Activated B cell treated with CpG ODN at 0.5 μM for 24 hours (primary cell): ENCODE data around the gene COA6. TPM values are rescaled to one million over a fixed set of nuclear protein-coding genes. Genes with fewer than 3 reads are reported as not detected.
A peak's percentile ranks its signal among the peaks of the same experiment; 100 is the strongest.

Experiments
- ATAC-seq: fragments of 200-7000 bp; cut with Tn5 transposase; one replicate; pipeline ENCODE4 v1.10.0; 2021; ENCODE audit warnings: low read depth, mild to moderate bottlenecking, moderate library complexity
- CTCF ChIA-PET: fragments of 350-600 bp; sonication (Branson Sonifier 250); formaldehyde crosslinking; loops from one replicate; lab custom pipeline; 2021; ENCODE audit warnings: antibody characterized with exemption; lab: Charles Lee
- POLR2A ChIA-PET: fragments of 350-600 bp; sonication (Branson Sonifier 250); formaldehyde crosslinking; loops from one replicate; lab custom pipeline; 2021; ENCODE audit warnings: antibody characterized with exemption; lab: Charles Lee
- DNase-seq: peaks from one replicate; pipeline ENCODE4 v3.0.0; 2022
- H3K27ac Mint-ChIP-seq: one replicate; pipeline ENCODE4 v1.8.0; 2020; ENCODE audit warnings: mixed read lengths
- H3K27me3 Mint-ChIP-seq: one replicate; pipeline ENCODE4 v1.8.0; 2021; ENCODE audit warnings: mixed read lengths
- H3K36me3 Mint-ChIP-seq: one replicate; pipeline ENCODE4 v1.8.0; 2021; ENCODE audit warnings: low read depth, mixed read lengths
- H3K4me1 Mint-ChIP-seq: one replicate; pipeline ENCODE4 v1.8.0; 2021; ENCODE audit warnings: mixed read lengths
- H3K4me3 Mint-ChIP-seq: one replicate; pipeline ENCODE4 v1.8.0; 2020; ENCODE audit warnings: mild to moderate bottlenecking, mixed read lengths
- H3K9me3 Mint-ChIP-seq: one replicate; pipeline ENCODE4 v1.8.0; 2020; ENCODE audit warnings: mixed read lengths
- CTCF ChIP-seq: fragments of 200-600 bp; IDR thresholded peaks from one replicate; pipeline ENCODE4 v1.8.0; 2022; ENCODE audit warnings: antibody characterized with exemption, mild to moderate bottlenecking
- intact Hi-C: fragments of 100-400 bp; cut with micrococcal nuclease; formaldehyde crosslinking; loops from one replicate; pipeline ENCODE4 v1.15.1; 2024
- total RNA-seq: library from RNA; stranded (reverse); gene quantifications from 2 replicates; pipeline ENCODE4 v1.2.3, GENCODE V29; 2022

The COA6 gene
- total RNA-seq, 1 donor from 2014 or later = 20.7 TPM

- TF ChIP-seq CTCF = no peak
- H3K9me3 Mint-ChIP-seq = no peaks in the 10 kb centered on the region
- CTCF ChIA-PET = no interaction called here
- no peak overlapping the region for H3K27ac Mint-ChIP-seq
- H3K27me3 Mint-ChIP-seq = no peaks in the 10 kb centered on the region
- DNase-seq = no peak
- H3K4me3 Mint-ChIP-seq = no peak overlapping the region
- ATAC-seq = no peak
- H3K36me3 Mint-ChIP-seq = peaks cover 76% of the 10 kb centered on the region
- intact Hi-C loops = no loop called here
- POLR2A ChIA-PET = no interaction called here
- peaks cover 12% of the 10 kb centered on the region for H3K4me1 Mint-ChIP-seq
Observed at GRCh38 chr1:234381699-234382555, 8.7 kb downstream of the COA6 start.

- intact Hi-C loops = no loop called here
- Mint-ChIP-seq H3K27me3 (no peaks in the 10 kb centered on the region), H3K4me1 (peaks cover 8% of the 10 kb centered on the region), H3K36me3 (peaks cover 40% of the 10 kb centered on the region), H3K9me3 (no peaks in the 10 kb centered on the region), H3K27ac (peak overlapping the region; percentile 61), H3K4me3 (peak overlapping the region; percentile 4)
- ATAC-seq (no peak), DNase-seq (no peak)
- no peak for TF ChIP-seq CTCF
- ChIA-PET POLR2A (no interaction called here), CTCF (no interaction called here)
Observed at GRCh38 chr1:234386122-234386521, 12.9 kb downstream of the COA6 start.

- ATAC-seq = no peak
- DNase-seq = no peak
- ChIA-PET POLR2A (no interaction called here), CTCF (no interaction called here)
- H3K27ac Mint-ChIP-seq = no peak overlapping the region
- no peak for TF ChIP-seq CTCF
- no peak overlapping the region for H3K4me3 Mint-ChIP-seq
- peaks cover 38% of the 10 kb centered on the region for H3K36me3 Mint-ChIP-seq
- no peaks in the 10 kb centered on the region for H3K27me3 Mint-ChIP-seq
- intact Hi-C loops = no loop called here
- H3K9me3 Mint-ChIP-seq = no peaks in the 10 kb centered on the region
- H3K4me1 Mint-ChIP-seq = peaks cover 8% of the 10 kb centered on the region
Observed at GRCh38 chr1:234388094-234388493, 14.8 kb downstream of the COA6 start.

GRCh38 chr1:234393190-234393589 lies 19.9 kb downstream of the COA6 start:
- Mint-ChIP-seq H3K4me1 (peaks cover 4% of the 10 kb centered on the region), H3K36me3 (peaks cover 34% of the 10 kb centered on the region), H3K4me3 (no peak overlapping the region), H3K27ac (no peak overlapping the region), H3K27me3 (no peaks in the 10 kb centered on the region), H3K9me3 (no peaks in the 10 kb centered on the region)
- POLR2A ChIA-PET = no interaction called here
- CTCF ChIA-PET = no interaction called here
- intact Hi-C loops = no loop called here
- no peak for DNase-seq
- ATAC-seq = no peak
- TF ChIP-seq CTCF = no peak

GRCh38 chr1:234395297-234395696 lies 22.0 kb downstream of the COA6 start:
- peaks cover 21% of the 10 kb centered on the region for H3K4me1 Mint-ChIP-seq
- CTCF ChIA-PET = no interaction called here
- no peaks in the 10 kb centered on the region for H3K27me3 Mint-ChIP-seq
- no peaks in the 10 kb centered on the region for H3K9me3 Mint-ChIP-seq
- no peak overlapping the region for H3K27ac Mint-ChIP-seq
- H3K4me3 Mint-ChIP-seq = no peak overlapping the region
- no peak for ATAC-seq
- no peak for TF ChIP-seq CTCF
- no peak for DNase-seq
- H3K36me3 Mint-ChIP-seq = peaks cover 34% of the 10 kb centered on the region
- intact Hi-C loops = no loop called here
- POLR2A ChIA-PET = no interaction called here
